SK-N-SH treated with all-trans-retinoic acid at 6 μM for 48 hours (cell line): Measurements from ENCODE around the gene TLCD1.

Source experiments
- PATZ1 ChIP-seq: fragments of 250-450 bp; sonication (Bioruptor Pico); IDR thresholded peaks from 2 replicates; pipeline ENCODE4 v1.8.0; 2020; ENCODE audit warnings: mild to moderate bottlenecking, moderate library complexity, borderline replicate concordance
- RARB ChIP-seq: fragments of 250-450 bp; sonication (Bioruptor Pico); IDR thresholded peaks from 2 replicates; pipeline ENCODE4 v1.8.0; 2021; ENCODE audit warnings: mild to moderate bottlenecking, moderate library complexity
- TSHZ2 ChIP-seq: fragments of 250-450 bp; sonication (Bioruptor Pico); IDR thresholded peaks from 2 replicates; pipeline ENCODE4 v1.5.0; 2020; ENCODE audit warnings: mild to moderate bottlenecking, moderate library complexity
- ZNF8 ChIP-seq: fragments of 450-650 bp; formaldehyde crosslinking; IDR thresholded peaks from 2 replicates; pipeline ENCODE4 v1.5.0; 2020; ENCODE audit warnings: mild to moderate bottlenecking, moderate library complexity

- TF ChIP-seq ZNF8 (CRISPR knock-in tag), result no peak
- no peak for TF ChIP-seq RARB (CRISPR knock-in tag)
- TF ChIP-seq TSHZ2, result no peak
- TF ChIP-seq PATZ1 (CRISPR knock-in tag), result no peak
These were observed 11.3 kb upstream of the TLCD1 start for GRCh38 chr17:28737316-28737715.
